ENCODE results near the gene SFTPD.

DNA sequence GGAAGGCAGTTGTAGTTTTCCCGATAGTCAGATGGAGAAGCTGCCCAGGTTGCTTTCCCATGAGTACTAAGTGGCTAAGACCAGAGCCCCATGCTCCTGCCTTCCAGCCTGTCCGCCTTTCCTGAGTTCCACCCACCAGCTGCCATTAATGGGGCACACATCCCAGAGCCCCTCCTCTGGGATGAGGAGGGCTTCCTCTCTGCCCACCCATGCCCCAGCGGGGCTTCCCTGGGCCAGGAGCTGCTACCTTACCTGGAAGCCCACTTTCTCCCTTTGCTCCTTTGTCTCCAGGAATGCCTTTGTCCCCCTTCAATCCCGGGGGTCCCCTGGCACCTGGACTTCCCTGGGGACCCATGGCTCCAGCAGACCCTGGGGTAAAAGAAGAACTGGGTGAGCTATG is 7.8 kb downstream of the SFTPD start:
- TF ChIP-seq POLR2A (IDR thresholded peaks at IDR 0.05; ENCODE audit: low read length) (no peak), GATA1 (IDR thresholded peaks at IDR 0.05; ENCODE audit: low read depth, low read length) (no peak)
